C4-2B (cell line): ENCODE data around the gene TMEM181.
"Not testable (repeated sequence)": the region's sequence is repeated elsewhere in the genome, so short reads cannot be mapped to it uniquely, and the experiment has no call there.

Experiments used
- CTCF ChIP-seq: fragments of 450-650 bp; conservative IDR thresholded peaks from 2 replicates; pipeline ENCODE4 v1.5.1; 2017; ENCODE audit warnings: mild to moderate bottlenecking
- ZFX ChIP-seq: fragments of 450-650 bp; IDR thresholded peaks from 2 replicates; pipeline ENCODE4 v1.6.1; 2017

- TF ChIP-seq CTCF, ZFX: not testable (repeated sequence)
Measured at GRCh38 chr6:158632538-158633119, 72.7 kb downstream of the TMEM181 start.
